Activated CD8-positive, alpha-beta memory T cell treated with anti-CD3 and anti-CD28 coated beads, Interleukin-2, amount 50 U/mL, for 4 hours (primary cell): ENCODE results near the gene SLC19A1.

ENCODE experiments used
- DNase-seq: peaks from one replicate; pipeline ENCODE4 v3.0.0-alpha.2; 2020

SLC19A1 gene

GRCh38 chr21:45515241-45516061 is 26.8 kb downstream of the SLC19A1 start:
- no peak for DNase-seq

- no peak for DNase-seq
Observed at GRCh38 chr21:45514311-45515021, 27.8 kb downstream of the SLC19A1 start.

GRCh38 chr21:45513741-45514310 is 28.4 kb downstream of the SLC19A1 start:
- DNase-seq, result no peak

- no peak for DNase-seq
Observed at GRCh38 chr21:45513003-45513717, 29.1 kb downstream of the SLC19A1 start.

- no peak for DNase-seq
Observed at GRCh38 chr21:45512626-45513002, 29.6 kb downstream of the SLC19A1 start.

GRCh38 chr21:45511661-45512431 is 30.4 kb downstream of the SLC19A1 start:
- no peak for DNase-seq

GRCh38 chr21:45511007-45511406 is 31.2 kb downstream of the SLC19A1 start:
- no peak for DNase-seq

- DNase-seq, result no peak
Observed at GRCh38 chr21:45510466-45510955, 31.7 kb downstream of the SLC19A1 start.

GRCh38 chr21:45509566-45510465 is 32.4 kb downstream of the SLC19A1 start:
- DNase-seq, result no peak

- DNase-seq, result peak; percentile 10
Observed at GRCh38 chr21:45508607-45509565, 33.4 kb downstream of the SLC19A1 start.

GRCh38 chr21:45507888-45508508 is 34.2 kb downstream of the SLC19A1 start:
- DNase-seq, result peak; percentile 5

- peak; percentile 9 for DNase-seq
Observed at GRCh38 chr21:45507523-45507875, 34.7 kb downstream of the SLC19A1 start.

- no peak for DNase-seq
Observed at GRCh38 chr21:45506836-45507522, 35.3 kb downstream of the SLC19A1 start.

GRCh38 chr21:45506241-45506817 is 35.9 kb downstream of the SLC19A1 start:
- DNase-seq, result no peak

GRCh38 chr21:45505416-45506021 is 36.7 kb downstream of the SLC19A1 start:
- peak; percentile 12 for DNase-seq

- peak; percentile 9 for DNase-seq
Observed at GRCh38 chr21:45504516-45505415, 37.5 kb downstream of the SLC19A1 start.

GRCh38 chr21:45504021-45504515 is 38.2 kb downstream of the SLC19A1 start:
- DNase-seq, result peak; percentile 9
